Colon (tissue), 2 donors: ENCODE data around the gene CCDC54.

Experiments
- FAIRE-seq: peaks from 2 replicates; lab custom pipeline; 2012; peaks lifted over from hg19 to GRCh38; lab: Jason Lieb, UNC
- donor health status: control.
- donor health status: control.

CCDC54 gene

GRCh38 chr3:107394502-107394901 lies 17.3 kb downstream of the CCDC54 start:
- no peak for FAIRE-seq

- FAIRE-seq = no peak
These were observed 17.8 kb downstream of the CCDC54 start for GRCh38 chr3:107395066-107395465.

GRCh38 chr3:107401301-107401700 lies 24.1 kb downstream of the CCDC54 start:
- FAIRE-seq = no peak

GRCh38 chr3:107402214-107402613 lies 25.0 kb downstream of the CCDC54 start:
- FAIRE-seq = no peak

- FAIRE-seq = no peak
These were observed 27.7 kb downstream of the CCDC54 start for GRCh38 chr3:107404727-107405469.

GRCh38 chr3:107407355-107407754 lies 30.1 kb downstream of the CCDC54 start:
- FAIRE-seq = no peak

- FAIRE-seq = no peak
These were observed 31.3 kb downstream of the CCDC54 start for GRCh38 chr3:107408513-107408912.

- FAIRE-seq = no peak
These were observed 32.1 kb downstream of the CCDC54 start for GRCh38 chr3:107409365-107409764.

GRCh38 chr3:107410606-107411005 lies 33.4 kb downstream of the CCDC54 start:
- no peak for FAIRE-seq

GRCh38 chr3:107411056-107411455 lies 33.8 kb downstream of the CCDC54 start:
- no peak for FAIRE-seq

- no peak for FAIRE-seq
These were observed 34.5 kb downstream of the CCDC54 start for GRCh38 chr3:107411779-107412178.

- FAIRE-seq = no peak
These were observed 35.1 kb downstream of the CCDC54 start for GRCh38 chr3:107412376-107412775.

- no peak for FAIRE-seq
These were observed 36.0 kb downstream of the CCDC54 start for GRCh38 chr3:107413264-107413663.

GRCh38 chr3:107414325-107414964 lies 37.2 kb downstream of the CCDC54 start:
- no peak for FAIRE-seq

GRCh38 chr3:107416138-107416537 lies 38.9 kb downstream of the CCDC54 start:
- FAIRE-seq = no peak

- no peak for FAIRE-seq
These were observed 39.6 kb downstream of the CCDC54 start for GRCh38 chr3:107416886-107417285.

GRCh38 chr3:107421170-107421792 lies 44.0 kb downstream of the CCDC54 start:
- peak; percentile 14 for FAIRE-seq

GRCh38 chr3:107421881-107422280 lies 44.6 kb downstream of the CCDC54 start:
- FAIRE-seq = no peak

GRCh38 chr3:107425033-107425432 lies 47.8 kb downstream of the CCDC54 start:
- FAIRE-seq = no peak

- no peak for FAIRE-seq
These were observed 49.0 kb downstream of the CCDC54 start for GRCh38 chr3:107426223-107426622.
